CD4-positive, alpha-beta T cell (primary cell): ENCODE data around the gene OSBPL6. TPM values are rescaled to one million over a fixed set of nuclear protein-coding genes. Genes with fewer than 3 reads are reported as not detected.

Source experiments
- ATAC-seq: fragments of 200-7000 bp; cut with Tn5 transposase; one replicate; pipeline ENCODE4 v1.10.0; 2022; ENCODE audit warnings: mild to moderate bottlenecking; ENCODE audit not compliant: poor library complexity
- CTCF ChIA-PET: fragments of 350-600 bp; sonication (Branson Sonifier 250); formaldehyde crosslinking; loops from one replicate; lab custom pipeline; 2021; ENCODE audit warnings: antibody characterized with exemption, inconsistent platforms; lab: Charles Lee
- POLR2A ChIA-PET: fragments of 350-600 bp; sonication (Branson Sonifier 250); formaldehyde crosslinking; loops from one replicate; lab custom pipeline; 2021; ENCODE audit warnings: antibody characterized with exemption, inconsistent platforms; lab: Charles Lee
- DNase-seq, 14 experiments: peaks; one replicate each; pipeline ENCODE4 v3.0.0-alpha.2; 2013 to 2020; ENCODE audit warnings: mixed read lengths in 2 of 14
- H3K27ac ChIP-seq, 2 donors: one replicate each; pipeline versions ENCODE4 v1.5.1 to v1.7.0; 2013; ENCODE audit warnings: low read length in 2 of 2, low read depth in 1 of 2, mild to moderate bottlenecking in 1 of 2
- H3K27me3 ChIP-seq, 2 experiments: 1 replicate in 1 of 2; 2 replicates in 1 of 2; pipeline versions ENCODE4 v1.6.1 to v1.7.0; 2013; ENCODE audit warnings: low read length in 2 of 2, control low read depth in 1 of 2, mild to moderate bottlenecking in 1 of 2, moderate library complexity in 1 of 2; ENCODE audit not compliant: insufficient read depth in 2 of 2, control insufficient read depth in 1 of 2
- H3K36me3 ChIP-seq: one replicate; pipeline ENCODE4 v1.6.1; 2013; ENCODE audit warnings: low read length, control low read depth; ENCODE audit not compliant: insufficient read depth
- H3K4me1 ChIP-seq: one replicate; pipeline ENCODE4 v1.6.1; 2013; ENCODE audit warnings: low read length, control low read depth; ENCODE audit not compliant: insufficient read depth
- H3K4me3 ChIP-seq: one replicate; pipeline ENCODE4 v1.5.1; 2013; ENCODE audit warnings: mild to moderate bottlenecking, low read length, moderate library complexity
- H3K9me3 ChIP-seq, 2 experiments: 1 replicate in 1 of 2; 2 replicates in 1 of 2; pipeline versions ENCODE4 v1.6.1 to v1.7.0; 2013; ENCODE audit warnings: low read length in 2 of 2, mild to moderate bottlenecking in 2 of 2, control low read depth in 1 of 2, moderate library complexity in 1 of 2; ENCODE audit not compliant: control insufficient read depth in 1 of 2, insufficient read depth in 1 of 2
- H3K27ac Mint-ChIP-seq: one replicate; pipeline ENCODE4 v1.8.0; 2020; ENCODE audit warnings: mixed read lengths
- H3K27me3 Mint-ChIP-seq: one replicate; pipeline ENCODE4 v1.8.0; 2021; ENCODE audit warnings: mixed read lengths
- H3K36me3 Mint-ChIP-seq: one replicate; pipeline ENCODE4 v1.8.0; 2021; ENCODE audit warnings: low read depth, mixed read lengths
- H3K4me1 Mint-ChIP-seq: one replicate; pipeline ENCODE4 v1.8.0; 2021; ENCODE audit warnings: low read depth, mixed read lengths
- H3K4me3 Mint-ChIP-seq: one replicate; pipeline ENCODE4 v1.8.0; 2020; ENCODE audit warnings: mild to moderate bottlenecking, mixed read lengths
- H3K9me3 Mint-ChIP-seq: one replicate; pipeline ENCODE4 v1.8.0; 2020; ENCODE audit warnings: mixed read lengths
- intact Hi-C, 2 experiments: fragments of 100-400 bp; cut with DNase I in 1 of 2; cut with micrococcal nuclease in 1 of 2; formaldehyde crosslinking; loops; one replicate each; pipeline versions ENCODE4 v1.15.1 to v1.9.0; 2023 to 2025; cut with DNase I, micrococcal nuclease
- total RNA-seq, 174 experiments: library from RNA in 2 of 174; stranded (reverse) in 2 of 174; gene quantifications; one replicate each; pipeline ENCODE4 v1.2.3 and lab custom pipeline; 2021 to 2026
- TF ChIP-seq, protein P1 (sequence below): fragments of 200-600 bp; IDR thresholded peaks from one replicate; pipeline ENCODE4 v1.8.0; 2022; ENCODE audit warnings: antibody characterized with exemption, mild to moderate bottlenecking

The OSBPL6 gene
- total RNA-seq, 2 experiments from 2014 or later, result 0.08 to 0.11 TPM

DNA sequence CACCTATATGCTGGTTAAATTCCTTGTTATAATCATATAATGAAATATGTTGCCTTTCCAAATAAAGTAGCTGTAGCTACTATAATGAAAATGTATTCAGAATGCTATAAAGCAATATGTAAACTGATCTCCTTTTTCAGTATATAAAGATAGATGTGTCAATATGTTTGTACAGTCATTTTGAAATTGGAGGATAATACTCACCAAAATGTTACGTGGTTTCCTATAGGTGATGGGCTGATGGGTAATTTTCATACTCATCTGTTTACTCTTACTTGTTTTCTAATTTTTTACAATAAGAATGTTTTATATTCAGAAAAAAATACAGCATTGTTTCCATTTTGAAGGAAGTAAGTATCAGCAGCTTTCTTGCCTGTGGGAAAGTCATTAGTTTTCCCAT is 186.5 kb downstream of the OSBPL6 start:
- H3K9me3 Mint-ChIP-seq, result no peaks in the 10 kb centered on the region

DNA sequence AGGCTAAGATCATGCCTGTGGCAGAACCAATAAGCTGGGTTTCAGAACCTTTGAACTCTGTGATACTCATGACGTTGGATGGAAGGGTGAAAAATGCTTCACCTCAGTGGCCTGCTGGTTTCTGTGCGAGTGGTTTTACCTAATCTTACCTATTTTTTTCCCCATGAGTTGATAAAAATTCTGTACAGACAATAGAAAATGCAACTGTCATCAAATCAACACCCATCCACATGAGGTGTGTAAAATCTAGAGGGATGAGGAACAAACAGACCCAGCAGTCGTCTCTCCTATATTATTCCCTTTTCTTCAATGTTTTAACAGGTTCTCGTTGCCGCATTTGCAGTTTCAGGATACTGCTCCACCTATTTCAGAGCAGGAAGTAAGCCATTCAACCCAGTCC is 189.4 kb downstream of the OSBPL6 start:
- Histone ChIP-seq H3K27ac (no peak overlapping the region), H3K4me3 (no peak overlapping the region), H3K36me3 (no peaks in the 10 kb centered on the region), H3K9me3 (no peaks in the 10 kb centered on the region), H3K27me3 (peaks cover 0 to 3% of the 10 kb centered on the region in 2 experiments), H3K4me1 (no peaks in the 10 kb centered on the region)
- Mint-ChIP-seq H3K9me3 (no peaks in the 10 kb centered on the region), H3K36me3 (no peaks in the 10 kb centered on the region), H3K27me3 (peaks cover 4% of the 10 kb centered on the region), H3K4me1 (no peaks in the 10 kb centered on the region), H3K27ac (no peak overlapping the region), H3K4me3 (no peak overlapping the region)
- no peak for ATAC-seq
- ChIA-PET POLR2A (no interaction called here), CTCF (no interaction called here)
- TF ChIP-seq, protein P1, sequence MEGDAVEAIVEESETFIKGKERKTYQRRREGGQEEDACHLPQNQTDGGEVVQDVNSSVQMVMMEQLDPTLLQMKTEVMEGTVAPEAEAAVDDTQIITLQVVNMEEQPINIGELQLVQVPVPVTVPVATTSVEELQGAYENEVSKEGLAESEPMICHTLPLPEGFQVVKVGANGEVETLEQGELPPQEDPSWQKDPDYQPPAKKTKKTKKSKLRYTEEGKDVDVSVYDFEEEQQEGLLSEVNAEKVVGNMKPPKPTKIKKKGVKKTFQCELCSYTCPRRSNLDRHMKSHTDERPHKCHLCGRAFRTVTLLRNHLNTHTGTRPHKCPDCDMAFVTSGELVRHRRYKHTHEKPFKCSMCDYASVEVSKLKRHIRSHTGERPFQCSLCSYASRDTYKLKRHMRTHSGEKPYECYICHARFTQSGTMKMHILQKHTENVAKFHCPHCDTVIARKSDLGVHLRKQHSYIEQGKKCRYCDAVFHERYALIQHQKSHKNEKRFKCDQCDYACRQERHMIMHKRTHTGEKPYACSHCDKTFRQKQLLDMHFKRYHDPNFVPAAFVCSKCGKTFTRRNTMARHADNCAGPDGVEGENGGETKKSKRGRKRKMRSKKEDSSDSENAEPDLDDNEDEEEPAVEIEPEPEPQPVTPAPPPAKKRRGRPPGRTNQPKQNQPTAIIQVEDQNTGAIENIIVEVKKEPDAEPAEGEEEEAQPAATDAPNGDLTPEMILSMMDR, result no peak
- DNase-seq, result no peak
- intact Hi-C loops, result no loop called here

More for the DNA sequence above, 186.5 kb downstream of the OSBPL6 start:
- no peak overlapping the region for H3K27ac Mint-ChIP-seq
- H3K4me1 Mint-ChIP-seq, result no peaks in the 10 kb centered on the region
- no peak overlapping the region for H3K4me3 Mint-ChIP-seq
- no peaks in the 10 kb centered on the region for H3K36me3 Mint-ChIP-seq
- H3K36me3 ChIP-seq, result no peaks in the 10 kb centered on the region
- H3K27ac ChIP-seq, result no peak overlapping the region
- ChIA-PET CTCF (no interaction called here), POLR2A (no interaction called here)
- H3K4me1 ChIP-seq, result no peaks in the 10 kb centered on the region
- TF ChIP-seq, protein P1, result no peak
- H3K9me3 ChIP-seq, result no peaks in the 10 kb centered on the region
- intact Hi-C loops, result no loop called here
- ATAC-seq (no peak), DNase-seq (no peak)
- peaks cover 4 to 13% of the 10 kb centered on the region in 2 experiments for H3K27me3 ChIP-seq
- H3K4me3 ChIP-seq, result no peak overlapping the region
- H3K27me3 Mint-ChIP-seq, result peaks cover 22% of the 10 kb centered on the region

DNA sequence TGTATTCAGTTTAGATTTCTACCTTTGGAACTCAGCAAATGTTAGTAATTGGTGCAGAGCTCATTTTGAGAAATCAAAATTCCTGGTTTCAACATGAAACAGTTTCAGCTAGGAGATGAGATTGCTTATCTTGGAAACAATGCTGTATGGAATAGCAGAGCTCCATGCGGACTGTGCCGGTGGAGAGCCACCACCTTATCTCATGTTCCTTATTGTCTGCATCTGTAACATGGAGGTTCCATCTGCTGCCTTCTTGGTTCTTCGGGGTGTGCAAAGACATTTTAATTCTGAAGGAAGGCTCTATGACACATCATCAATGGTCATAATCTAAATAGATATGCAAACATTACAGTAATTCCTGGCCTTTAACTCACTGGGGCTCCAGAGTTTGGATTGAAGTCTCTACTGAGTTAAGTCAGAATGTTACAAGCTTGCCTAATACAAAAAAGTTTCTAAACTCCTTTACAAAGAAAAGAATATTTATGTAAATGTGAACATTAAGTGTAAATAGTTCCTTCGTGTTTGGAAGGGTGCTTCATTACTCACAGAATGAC is 191.4 kb downstream of the OSBPL6 start:
- Histone ChIP-seq H3K9me3 (no peaks in the 10 kb centered on the region), H3K27me3 (no peaks in the 10 kb centered on the region), H3K4me3 (no peak overlapping the region), H3K27ac (no peak overlapping the region), H3K4me1 (no peaks in the 10 kb centered on the region), H3K36me3 (no peaks in the 10 kb centered on the region)
- ChIA-PET CTCF (no interaction called here), POLR2A (no interaction called here)
- H3K27me3 Mint-ChIP-seq, result no peaks in the 10 kb centered on the region
- TF ChIP-seq, protein P1, result no peak
- intact Hi-C loops, result no loop called here
- no peak for ATAC-seq
- H3K4me1 Mint-ChIP-seq, result no peaks in the 10 kb centered on the region
- H3K36me3 Mint-ChIP-seq, result no peaks in the 10 kb centered on the region
- no peak overlapping the region for H3K4me3 Mint-ChIP-seq
- no peak overlapping the region for H3K27ac Mint-ChIP-seq
- no peaks in the 10 kb centered on the region for H3K9me3 Mint-ChIP-seq
- no peak for DNase-seq
